BE2C (cell line): Measurements from ENCODE around the gene NOTCH1.

Experiments
- DNase-seq: peaks from one replicate; pipeline ENCODE4 v3.0.0-alpha.2; 2020
- H3K27me3 ChIP-seq: fragments of 250-450 bp; sonication (Bioruptor Pico); 2 replicates; pipeline ENCODE4 v1.5.1; 2020; ENCODE audit warnings: mild to moderate bottlenecking
- H3K36me3 ChIP-seq: fragments of 250-450 bp; sonication (Bioruptor Pico); 2 replicates; pipeline ENCODE4 v1.5.1; 2020; ENCODE audit warnings: mild to moderate bottlenecking
- H3K4me1 ChIP-seq: fragments of 250-450 bp; sonication (Bioruptor Pico); 2 replicates; pipeline ENCODE4 v1.5.1; 2020
- H3K4me3 ChIP-seq: 2 replicates; pipeline ENCODE4 v1.5.1; 2011; ENCODE audit warnings: low read depth, low read length
- H3K9me3 ChIP-seq: fragments of 250-450 bp; sonication (Bioruptor Pico); 2 replicates; pipeline ENCODE4 v1.5.1; 2020
- CTCF ChIP-seq: IDR thresholded peaks from 2 replicates; pipeline ENCODE4 v1.5.1; 2012; ENCODE audit warnings: mild to moderate bottlenecking, low read depth, low read length

NOTCH1 gene

GRCh38 chr9:136484153-136485048 lies 61.4 kb downstream of the NOTCH1 start:
- no peak for TF ChIP-seq CTCF
- H3K4me1 ChIP-seq: no peaks in the 10 kb centered on the region
- no peak for DNase-seq
- peaks cover 5% of the 10 kb centered on the region; the same call in 1 of the 2 replicates for H3K36me3 ChIP-seq
- H3K9me3 ChIP-seq: no peaks in the 10 kb centered on the region
- no peaks in the 10 kb centered on the region for H3K27me3 ChIP-seq
- H3K4me3 ChIP-seq: peak overlapping the region; percentile 67

- H3K36me3 ChIP-seq: peaks cover 5% of the 10 kb centered on the region; the same call in 1 of the 2 replicates
- no peaks in the 10 kb centered on the region for H3K9me3 ChIP-seq
- peak; percentile 97 for DNase-seq
- no peak for TF ChIP-seq CTCF
- H3K4me3 ChIP-seq: peak overlapping the region; percentile 67
- H3K4me1 ChIP-seq: no peaks in the 10 kb centered on the region
- H3K27me3 ChIP-seq: no peaks in the 10 kb centered on the region
These were observed 62.2 kb downstream of the NOTCH1 start for GRCh38 chr9:136483589-136484152.

- peak within 1 kb of the TSS; percentile 86 for H3K4me3 ChIP-seq
- no peaks in the 10 kb centered on the region for H3K4me1 ChIP-seq
- peak; percentile 100 for DNase-seq
- peaks cover 5% of the 10 kb centered on the region for H3K36me3 ChIP-seq
- no peaks in the 10 kb centered on the region for H3K27me3 ChIP-seq
- H3K9me3 ChIP-seq: no peaks in the 10 kb centered on the region
- TF ChIP-seq CTCF: no peak
These were observed 62.9 kb downstream of the NOTCH1 start, which contains the start of gene SEC16A for GRCh38 chr9:136482793-136483588. Gene SEC16A, minus strand, starts transcription at chr9:136483040. Its CDS starts 5,425 bp downstream, at chr9:136477615.

GRCh38 chr9:136482046-136482792 lies 63.6 kb downstream of the NOTCH1 start:
- H3K4me3 ChIP-seq: peak overlapping the region; percentile 86
- no peak for TF ChIP-seq CTCF

GRCh38 chr9:136481558-136481957 lies 64.3 kb downstream of the NOTCH1 start:
- no peak for TF ChIP-seq CTCF
- DNase-seq: no peak
- no peaks in the 10 kb centered on the region for H3K27me3 ChIP-seq
- H3K36me3 ChIP-seq: peaks cover 19% of the 10 kb centered on the region
- H3K9me3 ChIP-seq: no peaks in the 10 kb centered on the region
- H3K4me3 ChIP-seq: peak overlapping the region; percentile 86
- no peaks in the 10 kb centered on the region for H3K4me1 ChIP-seq

More at GRCh38 chr9:136482046-136482792, 63.6 kb downstream of the NOTCH1 start:
- Histone ChIP-seq H3K4me1 (no peaks in the 10 kb centered on the region), H3K27me3 (no peaks in the 10 kb centered on the region), H3K9me3 (no peaks in the 10 kb centered on the region), H3K36me3 (peaks cover 13% of the 10 kb centered on the region)
- no peak for DNase-seq
